Iris pigment epithelial cell (primary cell): ENCODE measurements around the gene MCRIP2.
A peak's percentile ranks its signal among the peaks of the same experiment; 100 is the strongest.

ENCODE experiments used
- DNase-seq: peaks from one replicate; pipeline ENCODE4 v3.0.0-alpha.2; 2011; ENCODE audit warnings: low read depth

Gene MCRIP2

DNA sequence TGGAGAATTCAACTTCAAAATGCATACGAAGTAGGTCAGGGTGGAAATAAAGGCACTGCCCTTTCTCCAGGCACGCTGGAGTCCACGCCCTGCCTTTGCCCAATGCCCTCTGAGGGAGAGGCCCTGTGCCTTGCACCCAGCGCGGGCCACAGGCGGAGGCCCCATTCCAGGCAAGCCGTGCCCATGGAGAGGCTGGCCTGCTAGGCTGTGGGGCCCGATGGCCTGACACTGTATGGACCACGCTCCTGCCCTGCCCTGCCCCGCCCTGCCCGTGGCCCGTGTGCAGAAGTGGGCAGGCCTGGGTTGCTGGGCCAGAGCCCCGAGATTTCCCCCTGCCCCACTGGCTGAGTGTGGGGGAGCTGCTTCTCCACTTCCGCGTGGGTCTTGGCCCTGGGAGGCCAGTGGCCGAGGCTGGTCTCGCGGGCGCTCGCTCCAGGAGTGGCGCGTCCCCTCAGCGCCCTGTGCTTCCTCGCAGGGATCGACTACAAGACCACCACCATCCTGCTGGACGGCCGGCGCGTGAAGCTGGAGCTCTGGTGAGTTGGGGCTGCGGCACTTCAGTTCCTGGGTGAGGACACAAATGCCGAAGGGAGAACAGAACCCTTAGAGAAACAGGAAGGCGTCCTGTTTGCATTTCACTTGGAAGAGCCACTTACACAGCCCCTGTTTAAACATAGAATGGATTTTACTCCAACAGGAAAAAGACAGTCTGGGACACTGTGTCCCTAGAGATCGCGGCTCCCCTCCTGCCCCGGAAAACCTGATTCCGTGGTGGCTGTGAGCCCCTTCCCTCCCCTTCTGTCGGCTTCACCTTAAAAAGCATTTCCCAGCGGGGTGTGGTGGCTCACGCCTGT lies 24.7 kb upstream of the MCRIP2 start:
- no peak for DNase-seq

- DNase-seq = no peak
These were observed 23.8 kb upstream of the MCRIP2 start for GRCh38 chr16:617855-618254.

- no peak for DNase-seq
These were observed 22.0 kb upstream of the MCRIP2 start for GRCh38 chr16:619476-620100.

DNA sequence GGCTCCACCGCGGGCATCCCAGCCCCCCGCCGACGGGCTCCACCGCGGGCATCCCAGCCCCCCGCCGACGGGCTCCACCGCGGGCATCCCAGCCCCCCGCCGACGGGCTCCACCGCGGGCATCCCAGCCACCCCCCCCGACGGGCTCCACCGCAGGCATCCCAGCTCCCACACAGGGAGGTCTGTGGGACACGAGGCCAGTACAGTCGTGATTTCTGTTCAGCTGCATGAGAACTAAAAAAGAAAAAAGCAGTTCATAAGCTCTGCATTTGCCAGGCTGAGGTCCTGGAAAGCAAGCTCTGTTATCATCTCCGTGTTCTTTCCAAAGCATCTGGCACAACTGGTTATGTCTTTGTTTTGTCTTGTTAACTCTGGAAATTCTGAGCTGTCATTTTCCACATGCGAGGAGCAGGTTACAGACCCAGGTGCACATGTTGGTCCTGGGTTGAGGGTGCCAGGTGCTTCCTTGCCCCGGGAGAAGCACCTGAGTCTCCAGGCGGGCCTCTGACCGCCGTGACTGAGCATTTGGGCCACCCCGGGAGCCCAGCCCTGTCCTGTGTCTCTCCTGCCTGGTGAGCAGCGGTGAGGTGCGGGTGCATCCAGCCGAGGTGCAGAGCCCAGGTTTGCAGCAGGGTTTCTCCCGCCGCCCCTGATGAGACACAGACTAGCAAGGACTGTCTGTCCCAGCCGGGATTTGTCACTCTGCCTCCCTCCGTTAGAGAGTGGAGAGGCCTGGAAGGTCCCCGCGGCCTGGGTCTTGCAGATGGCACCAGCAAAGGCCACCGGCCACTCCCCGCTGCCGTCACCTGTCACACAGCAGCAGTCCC lies 20.7 kb upstream of the MCRIP2 start:
- no peak for DNase-seq

DNA sequence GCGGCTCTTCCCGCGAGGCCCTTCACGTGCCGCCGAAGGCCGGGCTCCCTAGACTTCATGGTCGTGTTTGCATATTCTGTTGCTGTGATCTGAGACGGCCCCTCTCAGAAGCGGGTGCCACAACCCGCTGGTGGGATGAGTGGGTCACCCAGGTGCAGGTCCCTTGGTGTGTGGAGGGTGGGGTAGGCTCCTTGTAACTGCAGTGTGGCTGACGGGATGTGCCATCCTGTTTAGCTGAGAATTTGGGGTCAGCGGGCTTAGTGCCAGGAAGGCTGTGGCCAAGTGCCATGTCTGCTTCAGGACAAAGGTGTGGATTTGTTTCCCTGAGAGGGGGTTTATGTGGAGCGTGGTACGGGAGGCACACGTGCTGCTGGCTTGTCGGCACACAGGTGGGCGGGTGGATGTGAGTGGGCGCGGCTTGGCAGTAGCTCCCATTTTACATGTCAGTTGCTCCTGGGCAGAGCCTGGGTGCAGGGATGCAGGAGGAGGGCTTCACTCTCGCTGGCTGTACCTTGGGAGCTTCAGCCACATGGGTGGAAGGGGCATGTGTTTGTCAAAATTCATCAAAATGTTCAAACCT lies 20.0 kb upstream of the MCRIP2 start:
- no peak for DNase-seq

- DNase-seq = no peak
These were observed 18.7 kb upstream of the MCRIP2 start for GRCh38 chr16:622920-623280.

GRCh38 chr16:624526-625070 lies 17.0 kb upstream of the MCRIP2 start:
- DNase-seq = no peak

DNA sequence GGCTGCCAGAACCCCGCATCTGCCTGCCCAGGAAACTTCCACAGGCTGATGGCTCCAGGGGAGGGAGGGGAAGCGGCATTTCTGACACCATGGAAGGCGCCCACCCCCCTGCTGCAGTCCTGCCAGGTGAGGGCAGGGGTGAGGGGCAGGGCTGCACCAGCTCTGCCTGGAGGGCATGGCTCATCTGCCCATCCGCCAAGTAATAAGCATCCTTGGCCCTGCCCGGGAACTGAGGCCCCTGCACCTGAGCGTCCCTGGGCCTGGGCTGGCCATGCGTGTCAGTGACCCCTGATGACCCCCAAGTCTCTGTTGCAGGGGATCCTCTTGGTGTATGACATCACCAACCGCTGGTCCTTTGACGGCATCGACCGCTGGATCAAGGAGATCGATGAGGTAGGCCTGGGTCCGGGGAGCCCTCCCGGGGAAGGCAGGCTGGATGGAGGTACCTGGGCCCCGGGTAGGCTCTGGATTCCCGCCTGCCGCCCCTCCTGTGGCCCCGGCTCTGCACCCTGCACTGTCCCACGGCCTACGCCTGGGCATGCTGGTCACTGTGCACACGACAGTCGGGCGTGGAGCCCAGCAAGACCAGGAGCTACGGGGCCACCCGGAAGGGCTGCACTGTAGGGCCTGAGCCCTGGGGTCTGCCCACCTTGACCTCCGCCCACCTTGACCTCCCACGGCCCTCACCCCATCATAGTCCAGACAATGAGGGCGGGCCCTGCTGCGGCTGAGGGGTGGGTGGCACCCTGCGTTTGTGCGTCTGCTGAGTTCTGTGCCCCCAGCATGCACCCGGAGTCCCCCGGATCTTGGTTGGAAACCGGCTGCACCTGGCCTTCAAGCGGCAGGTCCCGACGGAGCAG lies 16.3 kb upstream of the MCRIP2 start:
- DNase-seq = no peak

- DNase-seq = no peak
These were observed 15.5 kb upstream of the MCRIP2 start for GRCh38 chr16:625977-626765.

DNA sequence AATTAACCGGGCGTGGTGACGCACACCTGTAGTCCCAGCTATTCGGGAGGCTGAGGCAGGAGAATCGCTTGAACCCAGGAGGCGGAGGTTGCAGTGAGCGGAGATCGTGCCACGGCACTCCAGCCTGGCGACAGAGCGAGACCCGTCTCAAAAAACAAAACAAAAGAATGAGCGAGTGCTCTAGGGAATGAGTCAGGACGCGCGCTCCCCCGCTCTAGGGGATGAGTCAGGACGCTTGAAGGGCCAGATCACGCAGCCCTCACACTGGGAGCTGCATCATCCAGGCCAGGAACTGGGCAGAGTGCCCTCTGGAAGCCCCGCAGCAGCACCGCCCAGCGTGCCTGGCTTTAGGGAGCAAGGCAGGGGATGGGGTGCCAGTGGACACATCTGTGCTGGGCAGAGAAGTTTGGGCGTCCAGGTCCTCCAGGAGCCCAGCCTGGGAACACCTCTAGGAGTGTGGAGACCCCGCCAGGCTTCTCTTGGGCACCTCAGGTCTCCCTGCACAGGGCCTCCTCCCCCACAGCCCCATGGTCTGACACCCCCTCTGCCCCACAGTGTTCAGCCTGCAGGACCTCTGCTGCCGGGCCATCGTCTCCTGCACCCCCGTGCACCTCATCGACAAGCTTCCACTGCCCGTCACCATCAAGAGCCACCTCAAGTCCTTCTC lies 14.7 kb upstream of the MCRIP2 start:
- peak; percentile 97 for DNase-seq

DNA sequence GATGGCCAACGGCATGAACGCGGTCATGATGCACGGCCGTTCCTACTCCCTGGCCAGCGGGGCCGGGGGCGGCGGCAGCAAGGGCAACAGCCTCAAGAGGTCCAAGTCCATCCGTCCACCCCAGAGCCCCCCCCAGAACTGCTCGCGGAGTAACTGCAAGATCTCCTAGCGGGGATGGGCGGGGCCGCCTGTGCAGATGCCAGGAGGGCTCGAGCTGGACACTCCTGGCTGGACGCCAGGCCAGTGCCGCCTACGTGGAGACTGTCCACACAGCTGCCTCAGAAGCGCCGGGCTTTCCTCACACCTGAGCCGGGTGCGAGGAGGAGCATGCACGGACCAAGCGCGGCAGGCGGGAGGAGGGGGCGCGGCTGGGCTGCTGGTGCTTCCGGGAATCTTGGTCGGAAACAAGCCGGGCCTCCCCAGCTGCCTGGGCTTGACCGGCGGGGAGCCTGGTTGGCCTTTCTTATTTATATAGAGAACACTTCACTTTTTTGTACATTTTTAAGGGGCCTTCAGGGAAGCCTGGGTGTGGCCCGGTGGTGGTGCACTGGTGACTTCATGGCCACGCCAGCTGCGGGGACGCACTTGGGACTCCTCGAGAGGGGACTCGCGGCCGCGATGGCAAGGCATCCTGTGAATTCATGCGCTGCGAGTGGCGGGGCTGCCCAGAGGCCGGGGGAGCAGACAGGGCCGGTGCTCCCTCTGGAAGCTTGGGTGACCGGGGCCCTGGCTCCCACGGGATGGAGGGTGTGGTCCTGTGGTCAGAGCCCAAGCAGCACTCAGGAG lies 14.0 kb upstream of the MCRIP2 start:
- DNase-seq = no peak

DNA sequence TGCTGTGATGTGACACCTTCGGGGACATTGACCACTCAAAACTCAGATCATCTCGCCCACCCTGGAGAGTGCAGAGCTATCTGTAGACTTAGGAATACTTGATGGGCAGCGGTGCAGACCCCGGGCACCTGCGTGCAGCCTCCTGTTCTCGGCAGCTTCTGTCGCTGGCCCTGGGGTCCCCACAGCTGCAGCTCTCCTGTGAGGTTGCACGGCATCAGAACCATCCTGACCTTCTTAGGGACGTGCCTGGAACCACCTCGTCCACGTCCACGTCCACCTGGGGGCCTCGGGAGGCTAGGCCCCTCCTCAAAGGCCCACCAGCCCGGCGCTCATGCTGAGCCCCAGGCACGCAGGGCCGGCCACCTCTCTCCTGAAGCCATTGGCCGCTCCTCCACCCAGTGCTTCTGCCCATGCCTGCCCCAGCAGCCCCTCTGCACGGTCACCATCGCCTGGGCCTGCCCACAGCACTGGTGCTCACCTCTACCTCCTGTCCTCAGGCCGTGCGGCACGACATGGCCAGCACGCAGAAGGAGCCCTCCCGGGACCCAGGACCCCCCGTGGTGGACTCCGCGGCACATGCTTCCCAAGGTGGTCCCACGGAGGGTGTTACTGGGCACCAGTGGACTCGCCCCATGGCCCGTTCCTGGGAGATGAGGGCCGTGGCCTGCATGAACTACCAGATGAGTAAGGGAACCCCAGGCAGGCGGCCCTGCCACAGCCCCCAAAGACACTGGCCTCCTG lies 13.1 kb upstream of the MCRIP2 start:
- DNase-seq = no peak

- no peak for DNase-seq
These were observed 12.3 kb upstream of the MCRIP2 start for GRCh38 chr16:629185-629832.

DNA sequence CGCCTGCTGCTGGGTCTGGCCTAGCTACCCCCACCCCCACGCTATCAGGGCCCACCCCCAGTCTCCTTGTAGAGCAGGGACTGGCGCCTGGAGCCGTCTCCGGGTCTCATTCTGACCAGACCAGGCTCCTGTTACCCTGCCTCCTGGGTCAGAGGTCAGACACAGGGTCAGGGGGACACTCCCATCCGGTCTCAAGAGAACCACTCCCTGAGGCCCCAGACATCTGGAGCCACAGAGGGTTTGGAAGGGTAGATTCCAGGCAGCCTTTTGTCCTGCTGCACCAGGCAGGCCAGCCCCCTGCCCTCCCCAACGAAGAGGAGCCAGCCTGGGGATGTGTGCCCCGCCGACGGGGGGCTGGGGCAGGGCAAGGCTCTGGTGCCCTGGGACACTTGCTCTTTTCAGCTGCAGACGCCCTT lies 11.8 kb upstream of the MCRIP2 start:
- no peak for DNase-seq

DNA sequence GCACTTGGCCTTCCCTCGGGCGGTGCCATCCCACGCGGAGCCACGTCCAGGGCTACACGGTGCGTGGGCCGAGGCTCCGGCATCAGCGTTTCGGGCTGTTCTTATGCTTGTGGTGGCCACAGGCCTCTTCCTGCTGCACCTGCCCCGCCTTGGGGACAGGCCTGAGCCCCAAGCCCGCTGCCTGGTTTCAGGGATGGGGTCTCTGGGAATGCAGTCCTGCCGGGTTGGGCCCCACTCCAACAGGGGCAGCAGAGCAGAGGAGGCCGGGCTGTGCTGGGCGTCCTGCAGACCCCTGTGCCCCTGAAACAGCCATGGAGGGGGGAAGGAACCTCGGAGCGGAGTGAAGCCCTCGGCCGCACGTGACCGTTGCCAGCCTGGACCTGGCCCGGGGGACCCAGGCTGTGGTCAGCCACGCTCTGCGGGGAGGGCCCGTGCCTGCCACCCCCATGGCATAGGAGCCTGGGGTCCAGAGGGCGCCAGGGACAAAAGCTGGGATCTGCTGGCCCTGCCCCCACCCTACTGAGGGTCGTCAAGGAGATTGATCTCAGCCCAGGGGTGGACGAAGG lies 11.3 kb upstream of the MCRIP2 start:
- no peak for DNase-seq

GRCh38 chr16:630815-631405 lies 10.7 kb upstream of the MCRIP2 start, which contains the start of gene WFIKKN1:
WFIKKN1 (plus strand) TSS chr16:630985; CDS start chr16:631254, 269 bp downstream.
- DNase-seq = no peak

DNA sequence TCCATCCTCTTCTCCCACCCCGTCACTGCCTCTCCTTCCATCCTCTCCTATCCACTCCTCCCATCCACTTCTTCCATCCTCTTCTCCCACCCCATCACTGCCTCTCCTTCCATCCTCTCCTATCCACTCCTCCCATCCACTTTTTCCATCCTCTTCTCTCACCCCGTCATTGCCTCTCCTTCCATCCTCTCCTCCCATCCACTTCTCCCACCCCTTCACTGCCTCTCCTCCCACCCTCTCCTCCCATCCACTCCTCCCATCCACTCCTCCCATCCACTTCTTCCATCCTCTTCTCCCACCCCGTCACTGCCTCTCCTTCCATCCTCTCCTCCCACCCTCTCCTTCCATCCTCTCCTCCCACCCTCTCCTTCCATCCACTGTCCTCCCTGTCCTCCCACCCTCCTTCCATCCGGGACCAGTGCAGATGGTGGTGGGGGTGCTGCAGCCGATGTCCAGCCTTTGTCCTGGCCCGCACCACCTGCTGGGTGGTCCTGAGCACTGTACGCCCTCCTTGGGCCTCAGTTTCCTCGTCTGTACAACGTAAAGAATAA lies 9.7 kb upstream of the MCRIP2 start:
- no peak for DNase-seq
